ENCODE measurements around the gene SPATA18.
"Not testable (repeated sequence)": the region's sequence is repeated elsewhere in the genome, so short reads cannot be mapped to it uniquely, and the experiment has no call there.

Gene SPATA18

GRCh38 chr4:52052475-52052780, 1.3 kb downstream of the SPATA18 start:
- DNase-seq = no peak

GRCh38 chr4:52054254-52054653, 3.1 kb downstream of the SPATA18 start:
- no peak for DNase-seq

- DNase-seq = no peak
Observed at GRCh38 chr4:52057196-52057595, 6.1 kb downstream of the SPATA18 start.

- DNase-seq = no peak
Observed at GRCh38 chr4:52058275-52058674, 7.2 kb downstream of the SPATA18 start.

- no peak for DNase-seq
Observed at GRCh38 chr4:52059372-52059771, 8.3 kb downstream of the SPATA18 start.

GRCh38 chr4:52069571-52069970, 18.5 kb downstream of the SPATA18 start:
- no peak for DNase-seq

- DNase-seq = no peak
Observed at GRCh38 chr4:52071791-52072546, 20.9 kb downstream of the SPATA18 start.

- no peak for DNase-seq
Observed at GRCh38 chr4:52076731-52077130, 25.6 kb downstream of the SPATA18 start.

- DNase-seq = no peak
Observed at GRCh38 chr4:52079659-52080058, 28.6 kb downstream of the SPATA18 start.

- DNase-seq = no peak
Observed at GRCh38 chr4:52081216-52081615, 30.1 kb downstream of the SPATA18 start.

GRCh38 chr4:52086425-52086824, 35.3 kb downstream of the SPATA18 start:
- not testable (repeated sequence) for DNase-seq

GRCh38 chr4:52091801-52092200, 40.7 kb downstream of the SPATA18 start:
- no peak for DNase-seq

- DNase-seq = no peak
Observed at GRCh38 chr4:52093466-52093865, 42.4 kb downstream of the SPATA18 start.

GRCh38 chr4:52094376-52095145, 43.5 kb downstream of the SPATA18 start:
- no peak for DNase-seq

GRCh38 chr4:52095374-52095773, 44.3 kb downstream of the SPATA18 start:
- no peak for DNase-seq

GRCh38 chr4:52096048-52096447, 44.9 kb downstream of the SPATA18 start:
- no peak for DNase-seq

GRCh38 chr4:52098618-52099017, 47.5 kb downstream of the SPATA18 start:
- no peak for DNase-seq

- DNase-seq = no peak
Observed at GRCh38 chr4:52099860-52100461, 48.9 kb downstream of the SPATA18 start.

- DNase-seq = no peak
Observed at GRCh38 chr4:52102587-52102986, 51.5 kb downstream of the SPATA18 start.

- DNase-seq = no peak
Observed at GRCh38 chr4:52103319-52103718, 52.2 kb downstream of the SPATA18 start.

GRCh38 chr4:52105276-52105675, 54.2 kb downstream of the SPATA18 start:
- no peak for DNase-seq

- DNase-seq = no peak
Observed at GRCh38 chr4:52106191-52106590, 55.1 kb downstream of the SPATA18 start.

- DNase-seq = no peak
Observed at GRCh38 chr4:52106660-52107059, 55.6 kb downstream of the SPATA18 start.

- DNase-seq = no peak
Observed at GRCh38 chr4:52107336-52107735, 56.2 kb downstream of the SPATA18 start.
